HUES48 (cell line): ENCODE results near the gene TUSC1.
"Not testable (repeated sequence)": the region's sequence is repeated elsewhere in the genome, so short reads cannot be mapped to it uniquely, and the experiment has no call there.

Experiments used
- H3K27ac ChIP-seq: one replicate; pipeline ENCODE4 v1.7.0; 2013; ENCODE audit warnings: low read depth, low read length, inconsistent platforms
- H3K27me3 ChIP-seq: 2 replicates; pipeline ENCODE4 v1.6.1; 2013; ENCODE audit warnings: mild to moderate bottlenecking, low read length; ENCODE audit not compliant: control insufficient read depth, insufficient read depth
- H3K36me3 ChIP-seq: 2 replicates; pipeline ENCODE4 v1.6.1; 2013; ENCODE audit warnings: low read length; ENCODE audit not compliant: control insufficient read depth, insufficient read depth
- H3K4me1 ChIP-seq: 2 replicates; pipeline ENCODE4 v1.6.1; 2013; ENCODE audit warnings: mild to moderate bottlenecking, low read length; ENCODE audit not compliant: control insufficient read depth, insufficient read depth
- H3K4me3 ChIP-seq: 2 replicates; pipeline ENCODE4 v1.5.1; 2013; ENCODE audit warnings: mild to moderate bottlenecking, low read depth, low read length
- H3K9ac ChIP-seq: 2 replicates; pipeline ENCODE4 v1.6.1; 2013; ENCODE audit warnings: mild to moderate bottlenecking, low read depth, low read length, moderate library complexity
- H3K9me3 ChIP-seq: 2 replicates; pipeline ENCODE4 v1.6.1; 2013; ENCODE audit warnings: low read length; ENCODE audit not compliant: control insufficient read depth, insufficient read depth

The TUSC1 gene

DNA sequence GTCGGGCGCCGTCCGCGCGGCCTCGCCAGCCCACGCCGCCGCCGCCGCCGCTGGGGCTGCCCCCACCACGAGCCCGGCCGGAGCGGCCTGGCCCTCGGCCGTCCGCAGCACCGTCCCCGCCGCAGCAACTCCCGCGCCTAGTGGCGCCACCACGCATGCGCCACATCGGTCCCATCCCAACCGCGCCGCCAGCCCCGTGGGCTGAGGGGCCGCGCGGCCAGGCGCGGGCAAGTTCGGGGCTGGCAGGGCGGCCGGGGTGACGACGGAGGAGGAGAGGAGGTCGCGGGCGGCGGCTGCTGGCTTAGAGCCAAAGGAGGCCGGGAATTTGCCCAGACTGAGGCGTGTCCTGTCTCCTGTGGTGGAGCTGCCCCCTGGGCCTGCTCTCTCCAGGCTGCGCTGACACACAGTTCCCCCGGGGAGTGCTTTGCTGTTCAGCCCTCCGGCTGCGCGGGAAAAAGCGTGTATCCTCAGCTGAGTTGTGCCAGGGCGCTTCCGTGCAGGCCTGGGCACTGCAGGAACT is at the start of gene TUSC1:
TSS of gene TUSC1 (minus strand) at position 298 of the 520 bp plus-strand sequence. CDS start at position 166, 132 bp downstream.
- Histone ChIP-seq H3K27me3 (peaks cover 5% of the 10 kb centered on the region), H3K36me3 (no peaks in the 10 kb centered on the region), H3K27ac (peak within 1 kb of the TSS; percentile 61), H3K9me3 (no peaks in the 10 kb centered on the region), H3K4me1 (peaks cover 8% of the 10 kb centered on the region; the same call in 1 of the 2 replicates), H3K4me3 (peak within 1 kb of the TSS; percentile 76), H3K9ac (peak within 1 kb of the TSS; percentile 81)

DNA sequence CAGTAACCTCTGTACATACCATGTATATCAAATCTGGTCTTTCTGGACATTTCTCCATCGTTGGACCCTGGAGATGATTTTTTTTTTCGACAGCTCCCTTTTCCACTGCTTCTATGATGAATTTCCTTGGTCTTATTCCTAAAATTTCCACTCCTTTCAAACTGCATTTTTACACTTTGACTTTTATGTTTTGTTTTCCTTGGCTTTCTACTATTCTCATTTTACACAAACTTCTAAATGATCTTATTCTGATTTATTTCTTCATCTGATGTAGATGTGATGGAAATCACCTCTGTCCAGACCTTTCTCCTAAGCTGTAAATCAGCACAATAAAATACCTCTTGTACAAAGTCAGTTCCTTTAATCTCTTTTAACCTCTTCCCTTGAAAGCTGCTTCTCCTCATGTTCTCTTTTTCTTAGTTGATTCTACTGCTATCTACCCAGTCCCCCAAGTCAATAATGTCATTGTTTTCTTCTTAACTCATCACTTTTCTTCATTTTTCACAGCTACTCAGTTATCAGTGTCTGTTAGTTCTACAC is 48.7 kb upstream of the TUSC1 start:
- H3K4me1 ChIP-seq: no peaks in the 10 kb centered on the region
- H3K9ac ChIP-seq: no peak overlapping the region
- peaks cover 8% of the 10 kb centered on the region for H3K9me3 ChIP-seq
- no peaks in the 10 kb centered on the region for H3K27me3 ChIP-seq
- H3K4me3 ChIP-seq: no peak overlapping the region
- no peaks in the 10 kb centered on the region for H3K36me3 ChIP-seq
- no peak overlapping the region for H3K27ac ChIP-seq

DNA sequence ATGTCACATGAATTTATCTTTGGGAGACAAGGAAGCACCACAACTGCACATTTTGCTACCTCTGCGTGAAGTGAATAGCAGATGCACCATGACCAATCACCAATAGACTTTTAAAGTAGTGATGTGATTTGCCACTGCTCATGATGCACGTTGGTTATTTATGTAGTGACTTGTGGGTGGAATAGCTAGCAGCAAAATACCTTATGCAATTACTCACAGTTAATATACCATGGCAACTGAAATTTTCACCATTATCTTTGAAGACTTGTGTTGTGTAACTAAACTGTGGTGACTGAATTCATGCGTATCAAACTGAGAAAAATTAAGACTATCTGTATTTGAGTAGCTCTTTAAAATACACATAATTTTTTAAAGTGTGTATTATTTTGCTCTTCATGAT is 46.2 kb upstream of the TUSC1 start:
- H3K27ac ChIP-seq: no peak overlapping the region
- H3K9ac ChIP-seq: no peak overlapping the region
- H3K9me3 ChIP-seq: no peaks in the 10 kb centered on the region
- no peaks in the 10 kb centered on the region for H3K36me3 ChIP-seq
- H3K4me1 ChIP-seq: no peaks in the 10 kb centered on the region
- no peak overlapping the region for H3K4me3 ChIP-seq
- H3K27me3 ChIP-seq: no peaks in the 10 kb centered on the region

DNA sequence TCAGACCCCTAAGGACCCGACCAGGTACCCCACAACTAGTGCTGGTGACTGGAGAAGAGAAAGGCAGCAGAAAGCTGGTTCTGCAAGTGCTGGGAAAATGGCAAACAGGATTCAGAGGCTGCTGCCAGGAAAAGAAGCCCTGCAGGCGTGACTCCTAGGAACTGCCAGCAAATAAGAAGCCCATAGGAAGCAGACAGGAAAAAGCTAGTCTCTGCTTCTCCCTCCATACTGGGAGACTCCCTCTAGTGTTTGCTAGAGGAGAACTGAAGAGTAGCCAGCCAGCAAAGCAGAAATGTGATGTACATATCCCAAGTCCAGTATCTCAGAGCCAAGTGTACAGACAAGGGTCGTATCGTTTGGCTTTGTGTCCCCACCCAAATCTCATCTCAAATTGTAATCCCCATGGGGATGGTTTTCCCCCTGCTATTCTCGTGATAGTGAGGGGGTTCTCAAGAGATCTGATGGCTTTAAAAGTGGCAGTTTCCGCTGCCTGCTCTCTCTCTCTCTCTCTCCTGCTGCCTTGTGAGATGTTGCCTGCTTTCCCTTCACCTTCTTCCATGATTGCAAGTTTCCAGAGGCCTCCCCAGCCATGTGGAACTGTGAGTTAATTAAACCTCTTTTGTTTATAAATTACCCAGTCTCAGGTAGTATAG is 38.1 kb upstream of the TUSC1 start:
- Histone ChIP-seq H3K27ac (peak overlapping the region; percentile 21), H3K4me3 (no peak overlapping the region)

DNA sequence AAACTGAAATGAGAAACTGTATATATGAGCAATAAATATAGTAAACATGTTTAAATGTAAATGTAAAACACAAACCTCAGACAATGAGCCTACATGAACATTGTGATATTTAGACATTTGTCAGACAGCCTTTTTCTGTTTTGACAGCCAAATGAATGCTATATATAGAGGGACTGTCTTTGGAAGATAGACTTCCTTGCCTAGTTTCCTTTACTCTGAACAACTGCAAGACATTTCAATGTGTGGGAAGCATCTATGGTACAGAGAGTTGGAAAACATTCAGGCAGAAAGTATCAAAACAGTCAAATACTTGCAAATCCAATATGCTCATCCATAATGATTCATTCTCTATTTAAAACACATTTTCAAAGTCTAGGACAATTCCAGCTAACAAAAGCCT is 31.7 kb upstream of the TUSC1 start:
- Histone ChIP-seq H3K4me3 (no peak overlapping the region), H3K9me3 (no peaks in the 10 kb centered on the region), H3K4me1 (no peaks in the 10 kb centered on the region), H3K36me3 (no peaks in the 10 kb centered on the region), H3K27me3 (no peaks in the 10 kb centered on the region), H3K9ac (no peak overlapping the region), H3K27ac (no peak overlapping the region)

More for the DNA sequence above, 38.1 kb upstream of the TUSC1 start:
- Histone ChIP-seq H3K9me3 (no peaks in the 10 kb centered on the region), H3K36me3 (no peaks in the 10 kb centered on the region), H3K27me3 (no peaks in the 10 kb centered on the region), H3K4me1 (peaks cover 6% of the 10 kb centered on the region; the same call in 1 of the 2 replicates), H3K9ac (peak overlapping the region; percentile 1; the same call in 1 of the 2 replicates)

- no peak overlapping the region for H3K4me3 ChIP-seq
- no peaks in the 10 kb centered on the region for H3K36me3 ChIP-seq
- no peaks in the 10 kb centered on the region for H3K4me1 ChIP-seq
- no peak overlapping the region for H3K27ac ChIP-seq
- no peaks in the 10 kb centered on the region for H3K27me3 ChIP-seq
- H3K9ac ChIP-seq: no peak overlapping the region
- no peaks in the 10 kb centered on the region for H3K9me3 ChIP-seq
Measured at GRCh38 chr9:25704800-25705199, 26.6 kb upstream of the TUSC1 start.

- no peak overlapping the region for H3K4me3 ChIP-seq
- H3K9ac ChIP-seq: no peak overlapping the region
- no peaks in the 10 kb centered on the region for H3K4me1 ChIP-seq
- H3K27ac ChIP-seq: no peak overlapping the region
- H3K27me3 ChIP-seq: no peaks in the 10 kb centered on the region
- H3K9me3 ChIP-seq: no peaks in the 10 kb centered on the region
- H3K36me3 ChIP-seq: no peaks in the 10 kb centered on the region
Measured at GRCh38 chr9:25703701-25704357, 25.6 kb upstream of the TUSC1 start.

- no peaks in the 10 kb centered on the region for H3K27me3 ChIP-seq
- H3K36me3 ChIP-seq: no peaks in the 10 kb centered on the region
- H3K9ac ChIP-seq: no peak overlapping the region
- H3K4me1 ChIP-seq: no peaks in the 10 kb centered on the region
- H3K9me3 ChIP-seq: no peaks in the 10 kb centered on the region
- H3K27ac ChIP-seq: no peak overlapping the region
- H3K4me3 ChIP-seq: no peak overlapping the region
Measured at GRCh38 chr9:25702536-25702935, 24.3 kb upstream of the TUSC1 start.

DNA sequence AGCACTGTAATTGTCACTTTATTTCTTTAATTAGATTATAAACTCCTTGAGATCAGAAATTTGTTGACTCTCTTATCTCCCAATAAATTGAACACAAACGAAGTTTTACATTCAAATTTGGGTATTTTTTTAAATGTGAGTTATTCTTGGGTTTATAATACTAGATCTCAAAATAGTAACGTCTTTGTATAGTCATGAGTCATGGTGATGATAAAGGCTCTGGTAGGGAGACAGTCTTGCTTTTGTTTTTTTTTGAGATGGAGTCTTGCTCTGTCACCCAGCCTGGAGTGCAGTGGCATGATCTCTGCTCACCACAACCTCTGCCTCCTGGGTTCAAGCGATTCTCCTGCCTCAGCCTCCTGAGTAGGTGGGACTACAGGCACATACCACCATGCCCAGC is 22.7 kb upstream of the TUSC1 start:
- H3K27me3 ChIP-seq, H3K4me1 ChIP-seq, H3K9me3 ChIP-seq, H3K4me3 ChIP-seq, H3K9ac ChIP-seq, H3K36me3 ChIP-seq, H3K27ac ChIP-seq: not testable (repeated sequence)

GRCh38 chr9:25700430-25700829 is 22.2 kb upstream of the TUSC1 start:
- H3K27ac ChIP-seq: no peak overlapping the region
- H3K9ac ChIP-seq: no peak overlapping the region
- no peaks in the 10 kb centered on the region for H3K36me3 ChIP-seq
- no peaks in the 10 kb centered on the region for H3K27me3 ChIP-seq
- H3K9me3 ChIP-seq: no peaks in the 10 kb centered on the region
- no peak overlapping the region for H3K4me3 ChIP-seq
- H3K4me1 ChIP-seq: peaks cover 4% of the 10 kb centered on the region; the same call in 1 of the 2 replicates

- Histone ChIP-seq H3K9ac (no peak overlapping the region), H3K27me3 (no peaks in the 10 kb centered on the region), H3K4me1 (peaks cover 5% of the 10 kb centered on the region; the same call in 1 of the 2 replicates), H3K4me3 (no peak overlapping the region), H3K36me3 (no peaks in the 10 kb centered on the region), H3K27ac (no peak overlapping the region), H3K9me3 (no peaks in the 10 kb centered on the region)
Measured at GRCh38 chr9:25691786-25692185, 13.5 kb upstream of the TUSC1 start.
